ENCODE measurements around the gene PLVAP.

- TF ChIP-seq FOXM1 (IDR thresholded peaks at IDR 0.05; ENCODE audit: borderline replicate concordance) (no peak), BHLHE40 (IDR thresholded peaks at IDR 0.05; ENCODE audit: borderline replicate concordance) (no peak), PKNOX1 (IDR thresholded peaks at IDR 0.05) (no peak), ELF4 (IDR thresholded peaks at IDR 0.05) (no peak), ZNF384 (IDR thresholded peaks at IDR 0.05) (no peak), FOXA1 (IDR thresholded peaks at IDR 0.05) (no peak), SUZ12 (IDR thresholded peaks at IDR 0.05) (no peak), ARNT (IDR thresholded peaks at IDR 0.05) (no peak), NFRKB (IDR thresholded peaks at IDR 0.05) (no peak), L3MBTL2 (conservative IDR thresholded peaks at IDR 0.05) (no peak), SP1 (IDR thresholded peaks at IDR 0.05) (no peak), FOXK2 (IDR thresholded peaks at IDR 0.05) (no peak), TARDBP (IDR thresholded peaks at IDR 0.05) (no peak)
These were observed 32.8 kb upstream of the PLVAP start for GRCh38 chr19:17409990-17410389.

All from HEK293T (cell line).